Liver (tissue), 9 donors: Measurements from ENCODE around the gene USP46. TPM values are rescaled to one million over a fixed set of nuclear protein-coding genes. Genes with fewer than 3 reads are reported as not detected.

Experiments
- DNase-seq: peaks from one replicate; pipeline ENCODE4 v3.0.0-alpha.2; 2017; ENCODE audit warnings: low spot score
- H3K27ac ChIP-seq, 2 donors: one replicate each; pipeline ENCODE4 v1.7.0; 2013; ENCODE audit warnings: inconsistent platforms in 2 of 2, low read length in 2 of 2, control low read depth in 1 of 2, low read depth in 1 of 2, mild to moderate bottlenecking in 1 of 2
- H3K27me3 ChIP-seq, 4 donors: one replicate each; pipeline versions ENCODE4 v1.6.1 to v1.7.0; 2013; ENCODE audit warnings: low read length in 3 of 4, inconsistent platforms in 1 of 4, mild to moderate bottlenecking in 1 of 4, moderate library complexity in 1 of 4; ENCODE audit not compliant: control insufficient read depth in 4 of 4, insufficient read depth in 4 of 4
- H3K36me3 ChIP-seq, 4 donors: one replicate each; pipeline versions ENCODE4 v1.6.1 to v1.7.0; 2013; ENCODE audit warnings: low read length in 3 of 4, mild to moderate bottlenecking in 3 of 4, low read depth in 1 of 4, moderate library complexity in 1 of 4; ENCODE audit not compliant: control insufficient read depth in 4 of 4, insufficient read depth in 3 of 4
- H3K4me1 ChIP-seq, 4 donors: one replicate each; pipeline versions ENCODE4 v1.6.1 to v1.7.0; 2013; ENCODE audit warnings: low read length in 3 of 4, mild to moderate bottlenecking in 3 of 4, moderate library complexity in 1 of 4; ENCODE audit not compliant: control insufficient read depth in 4 of 4, insufficient read depth in 4 of 4
- H3K4me3 ChIP-seq, 3 donors: one replicate each; pipeline versions ENCODE4 v1.6.1 to v1.7.0; 2013; ENCODE audit warnings: low read length in 3 of 3, control low read depth in 1 of 3, low read depth in 1 of 3, mild to moderate bottlenecking in 1 of 3
- H3K9ac ChIP-seq, 2 donors: one replicate each; pipeline ENCODE4 v1.7.0; 2013; ENCODE audit warnings: low read length in 2 of 2, mild to moderate bottlenecking in 2 of 2, moderate library complexity in 2 of 2, control low read depth in 1 of 2, low read depth in 1 of 2
- H3K9me3 ChIP-seq, 4 donors: one replicate each; pipeline versions ENCODE4 v1.6.1 to v1.7.0; 2013; ENCODE audit warnings: low read length in 3 of 4; ENCODE audit not compliant: control insufficient read depth in 4 of 4
- ATF3 ChIP-seq: IDR thresholded peaks from 2 replicates; pipeline ENCODE4 v1.6.1; 2016; ENCODE audit warnings: antibody characterized with exemption
- CTCF ChIP-seq: fragments of 150-350 bp; IDR thresholded peaks from 2 replicates; pipeline ENCODE4 v1.5.1; 2017; ENCODE audit warnings: improper control_type of control experiment, low read depth, low read length; ENCODE audit not compliant: missing input control
- EGR1 ChIP-seq, 2 donors: IDR thresholded peaks; 2 replicates each; pipeline ENCODE4 v1.6.1; 2016 to 2018; ENCODE audit warnings: antibody characterized with exemption in 2 of 2, low read depth in 2 of 2
- FOXA1 ChIP-seq: IDR thresholded peaks from 2 replicates; pipeline ENCODE4 v1.6.1; 2016; ENCODE audit warnings: antibody characterized with exemption
- FOXA2 ChIP-seq: IDR thresholded peaks from 2 replicates; pipeline ENCODE4 v1.6.1; 2016; ENCODE audit warnings: antibody characterized with exemption
- GABPA ChIP-seq, 2 donors: IDR thresholded peaks in 1 of 2; conservative IDR thresholded peaks in 1 of 2; 2 replicates each; pipeline ENCODE4 v1.6.1; 2016; ENCODE audit warnings: antibody characterized with exemption in 2 of 2, mild to moderate bottlenecking in 1 of 2, moderate library complexity in 1 of 2
- HNF4A ChIP-seq, 2 donors: conservative IDR thresholded peaks; 2 replicates each; pipeline ENCODE4 v1.6.1; 2016; ENCODE audit warnings: antibody characterized with exemption in 2 of 2, mild to moderate bottlenecking in 2 of 2
- JUND ChIP-seq, 2 donors: IDR thresholded peaks; 2 replicates each; pipeline ENCODE4 v1.6.1; 2016; ENCODE audit warnings: antibody characterized with exemption in 2 of 2
- RAD21 ChIP-seq, 2 donors: IDR thresholded peaks; 2 replicates each; pipeline ENCODE4 v1.6.1; 2016; ENCODE audit warnings: antibody characterized with exemption in 2 of 2, mild to moderate bottlenecking in 2 of 2
- REST ChIP-seq: IDR thresholded peaks from 2 replicates; pipeline ENCODE4 v1.6.1; 2016; ENCODE audit warnings: antibody characterized with exemption, mild to moderate bottlenecking
- RXRA ChIP-seq, 2 donors: IDR thresholded peaks; 2 replicates each; pipeline ENCODE4 v1.6.1; 2017 to 2018; ENCODE audit warnings: antibody characterized with exemption in 2 of 2, mild to moderate bottlenecking in 1 of 2
- SP1 ChIP-seq: IDR thresholded peaks from 2 replicates; pipeline ENCODE4 v1.6.1; 2018; ENCODE audit warnings: antibody characterized with exemption, mild to moderate bottlenecking
- TAF1 ChIP-seq: conservative IDR thresholded peaks from 2 replicates; pipeline ENCODE4 v1.6.1; 2016; ENCODE audit warnings: antibody characterized with exemption, mild to moderate bottlenecking
- ZBTB33 ChIP-seq: IDR thresholded peaks from 2 replicates; pipeline ENCODE4 v1.6.1; 2016; ENCODE audit warnings: antibody characterized with exemption
- WGBS: extraction: QIAGEN DNeasy Blood & Tissue Kit; methylation state at CpG from one replicate; pipeline ENCODE4 v1.1.7; 2013; 5-methylcytosine and 5-hydroxymethylcytosine counted together
- polyA plus RNA-seq, 2 donors: library from polyadenylated mRNA; stranded (reverse) in 1 of 2; unstranded in 1 of 2; fragments of 200-250 nt in 1 of 2; fragments of >200 nt in 1 of 2; fragmentation: Nextera tagmentation in 1 of 2; extraction: Ambion mirVana in 1 of 2; gene quantifications; one replicate each; pipeline versions ENCODE4 v1.2.1 to v1.2.3, GENCODE V29; 2013 to 2015
- total RNA-seq, 2 donors: library from RNA; depleted of rRNA; stranded (reverse); fragments of >200 nt; gene quantifications; one replicate each; pipeline ENCODE4 v1.2.3, GENCODE V29; 2014
- donor health status: healthy.
- donor health status: healthy.
- donor health status: healthy.
- donor health status: healthy.
- donor health status: healthy.

USP46 gene
- total and polyA plus RNA-seq, 4 donors, result 2.3 to 5.5 (median 3.9) TPM

- TF ChIP-seq ZBTB33, result no peak
- TF ChIP-seq TAF1, result no peak
- no peak for TF ChIP-seq CTCF
- TF ChIP-seq ATF3, result no peak
- no peak for TF ChIP-seq REST
- no peak for TF ChIP-seq FOXA2
- TF ChIP-seq HNF4A (conservative IDR thresholded peaks at IDR 0.05), result no peak
- TF ChIP-seq EGR1 (IDR thresholded peaks at IDR 0.05; ENCODE audit: low read depth in 2 of 2), result no peak
- TF ChIP-seq RAD21 (IDR thresholded peaks at IDR 0.05), result no peak
- TF ChIP-seq GABPA (IDR thresholded peaks at IDR 0.05 in 1 of 2, conservative IDR thresholded peaks at IDR 0.05 in 1 of 2), result no peak
- no peak for TF ChIP-seq RXRA (IDR thresholded peaks at IDR 0.05)
- no peak for TF ChIP-seq FOXA1
- Histone ChIP-seq H3K4me1 (no peaks in the 10 kb centered on the region), H3K9me3 (no peaks in the 10 kb centered on the region), H3K27me3 (no peaks in the 10 kb centered on the region), H3K9ac (no peak overlapping the region), H3K27ac (no peak overlapping the region), H3K36me3 (no peaks in the 10 kb centered on the region), H3K4me3 (no peak overlapping the region)
- no peak for DNase-seq
- 46% methylated on average over 2 of the region's 2 CpGs for WGBS
These were observed 7.0 kb downstream of the USP46 start for GRCh38 chr4:52651996-52652672.

- no peaks in the 10 kb centered on the region for H3K27me3 ChIP-seq
- no peak for DNase-seq
- H3K36me3 ChIP-seq, result no peaks in the 10 kb centered on the region
- no peak overlapping the region for H3K27ac ChIP-seq
- H3K4me3 ChIP-seq, result no peak overlapping the region
- WGBS, result 80% methylated on average over 1 of the region's 1 CpG
- H3K4me1 ChIP-seq, result peaks cover 0 to 6% (median 4%) of the 10 kb centered on the region in 4 donors
- H3K9ac ChIP-seq, result no peak overlapping the region
- H3K9me3 ChIP-seq, result no peaks in the 10 kb centered on the region
- TF ChIP-seq REST, result no peak
- TF ChIP-seq ZBTB33, result no peak
- no peak for TF ChIP-seq JUND (IDR thresholded peaks at IDR 0.05)
- no peak for TF ChIP-seq HNF4A (conservative IDR thresholded peaks at IDR 0.05)
- no peak for TF ChIP-seq FOXA2
- TF ChIP-seq RXRA (IDR thresholded peaks at IDR 0.05), result no peak
- TF ChIP-seq SP1, result no peak
- no peak for TF ChIP-seq CTCF
- no peak for TF ChIP-seq GABPA (IDR thresholded peaks at IDR 0.05 in 1 of 2, conservative IDR thresholded peaks at IDR 0.05 in 1 of 2)
These were observed 10.3 kb downstream of the USP46 start for GRCh38 chr4:52648836-52649235.
